SH-SY5Y (cell line): Measurements from ENCODE around the gene CMSS1.

Experiments used
- GATA2 ChIP-seq: IDR thresholded peaks from 2 replicates; pipeline ENCODE4 v1.6.1; 2011; ENCODE audit warnings: mild to moderate bottlenecking, low read depth, low read length
- GATA3 ChIP-seq: IDR thresholded peaks from 2 replicates; pipeline ENCODE4 v1.6.1; 2011; ENCODE audit warnings: low read depth, mild to moderate bottlenecking, low read length, moderate library complexity

- TF ChIP-seq GATA2 (no peak), GATA3 (no peak)
Observed at GRCh38 chr3:100018806-100019205, 201.1 kb downstream of the CMSS1 start.
